Nephron progenitor cell (in vitro differentiated cells): ENCODE data around the gene MAN1B1.
"Not testable (repeated sequence)": the region's sequence is repeated elsewhere in the genome, so short reads cannot be mapped to it uniquely, and the experiment has no call there.

Source experiments
- DNase-seq: peaks from one replicate; pipeline ENCODE4 v3.0.0; 2021
- H3K27ac Mint-ChIP-seq: 2 replicates; pipeline ENCODE4 v1.8.0; 2021; ENCODE audit warnings: mild to moderate bottlenecking, moderate library complexity, mixed read lengths
- H3K27me3 Mint-ChIP-seq: 2 replicates; pipeline ENCODE4 v1.8.0; 2021; ENCODE audit warnings: mild to moderate bottlenecking, low read depth, mixed read lengths; ENCODE audit not compliant: poor library complexity
- H3K36me3 Mint-ChIP-seq: 2 replicates; pipeline ENCODE4 v1.8.0; 2021; ENCODE audit warnings: low read depth, mixed read lengths
- H3K4me1 Mint-ChIP-seq: 2 replicates; pipeline ENCODE4 v1.8.0; 2021; ENCODE audit warnings: mixed read lengths
- H3K4me3 Mint-ChIP-seq: 2 replicates; pipeline ENCODE4 v1.8.0; 2021; ENCODE audit warnings: mild to moderate bottlenecking, moderate library complexity, mixed read lengths
- H3K9me3 Mint-ChIP-seq: 2 replicates; pipeline ENCODE4 v1.8.0; 2021; ENCODE audit warnings: mild to moderate bottlenecking, moderate library complexity, mixed read lengths
- TF ChIP-seq, protein P1 (sequence below): fragments of 200-600 bp; sonication (generic); IDR thresholded peaks from 2 replicates; pipeline ENCODE4 v1.5.0; 2021; ENCODE audit warnings: antibody characterized with exemption

MAN1B1 gene

DNA sequence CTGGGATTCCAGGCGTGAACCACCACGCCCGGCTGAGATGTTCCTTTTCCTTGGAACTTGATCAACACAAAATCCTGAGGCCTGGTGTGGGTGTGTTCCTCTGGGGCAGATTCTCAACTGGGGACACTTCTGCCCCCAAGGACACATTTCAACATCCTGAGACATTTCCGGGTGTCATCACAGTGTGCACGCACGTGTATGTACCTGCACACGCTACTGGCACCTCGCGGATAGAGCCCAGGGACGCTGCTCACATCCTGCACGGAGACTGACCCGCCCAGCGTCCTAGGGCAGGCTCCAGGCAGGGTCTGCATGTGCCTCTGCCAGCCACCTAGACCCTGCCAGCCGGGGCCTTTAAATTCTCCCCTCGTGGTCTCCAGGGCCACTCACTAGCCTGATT, 24.4 kb upstream of the MAN1B1 start:
- Mint-ChIP-seq H3K36me3 (no peaks in the 10 kb centered on the region), H3K4me3 (no peak overlapping the region), H3K9me3 (no peaks in the 10 kb centered on the region), H3K27me3 (peaks cover 45% of the 10 kb centered on the region), H3K27ac (no peak overlapping the region), H3K4me1 (no peaks in the 10 kb centered on the region)
- TF ChIP-seq, protein P1, sequence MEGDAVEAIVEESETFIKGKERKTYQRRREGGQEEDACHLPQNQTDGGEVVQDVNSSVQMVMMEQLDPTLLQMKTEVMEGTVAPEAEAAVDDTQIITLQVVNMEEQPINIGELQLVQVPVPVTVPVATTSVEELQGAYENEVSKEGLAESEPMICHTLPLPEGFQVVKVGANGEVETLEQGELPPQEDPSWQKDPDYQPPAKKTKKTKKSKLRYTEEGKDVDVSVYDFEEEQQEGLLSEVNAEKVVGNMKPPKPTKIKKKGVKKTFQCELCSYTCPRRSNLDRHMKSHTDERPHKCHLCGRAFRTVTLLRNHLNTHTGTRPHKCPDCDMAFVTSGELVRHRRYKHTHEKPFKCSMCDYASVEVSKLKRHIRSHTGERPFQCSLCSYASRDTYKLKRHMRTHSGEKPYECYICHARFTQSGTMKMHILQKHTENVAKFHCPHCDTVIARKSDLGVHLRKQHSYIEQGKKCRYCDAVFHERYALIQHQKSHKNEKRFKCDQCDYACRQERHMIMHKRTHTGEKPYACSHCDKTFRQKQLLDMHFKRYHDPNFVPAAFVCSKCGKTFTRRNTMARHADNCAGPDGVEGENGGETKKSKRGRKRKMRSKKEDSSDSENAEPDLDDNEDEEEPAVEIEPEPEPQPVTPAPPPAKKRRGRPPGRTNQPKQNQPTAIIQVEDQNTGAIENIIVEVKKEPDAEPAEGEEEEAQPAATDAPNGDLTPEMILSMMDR: no peak
- no peak for DNase-seq

DNA sequence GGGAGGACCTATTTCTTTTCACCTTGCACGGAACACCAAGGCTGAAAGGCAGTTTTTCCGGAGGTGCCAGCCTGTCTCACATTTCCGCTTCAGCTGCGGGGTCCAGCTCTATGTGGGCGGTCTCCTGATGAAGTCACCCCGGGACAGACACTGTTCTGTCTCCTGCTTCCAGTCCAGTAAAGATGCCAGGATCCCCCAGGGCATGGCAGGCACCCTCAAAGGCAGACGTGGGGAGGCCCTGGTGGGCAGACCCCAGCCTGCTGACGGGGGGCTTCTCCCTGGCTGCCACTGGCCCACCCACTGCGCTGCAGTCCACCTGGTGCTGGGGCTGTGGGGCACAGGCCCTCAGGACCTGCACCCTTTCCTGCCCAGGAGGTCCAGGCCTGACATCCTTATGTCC, 24.0 kb upstream of the MAN1B1 start:
- not testable (repeated sequence) for DNase-seq, H3K27ac Mint-ChIP-seq, H3K36me3 Mint-ChIP-seq, H3K4me3 Mint-ChIP-seq, H3K9me3 Mint-ChIP-seq, H3K4me1 Mint-ChIP-seq
- H3K27me3 Mint-ChIP-seq: peaks cover 41% of the 10 kb centered on the region

GRCh38 chr9:137063311-137064026, 23.3 kb upstream of the MAN1B1 start:
- Mint-ChIP-seq H3K36me3 (no peaks in the 10 kb centered on the region), H3K4me3 (no peak overlapping the region)

DNA sequence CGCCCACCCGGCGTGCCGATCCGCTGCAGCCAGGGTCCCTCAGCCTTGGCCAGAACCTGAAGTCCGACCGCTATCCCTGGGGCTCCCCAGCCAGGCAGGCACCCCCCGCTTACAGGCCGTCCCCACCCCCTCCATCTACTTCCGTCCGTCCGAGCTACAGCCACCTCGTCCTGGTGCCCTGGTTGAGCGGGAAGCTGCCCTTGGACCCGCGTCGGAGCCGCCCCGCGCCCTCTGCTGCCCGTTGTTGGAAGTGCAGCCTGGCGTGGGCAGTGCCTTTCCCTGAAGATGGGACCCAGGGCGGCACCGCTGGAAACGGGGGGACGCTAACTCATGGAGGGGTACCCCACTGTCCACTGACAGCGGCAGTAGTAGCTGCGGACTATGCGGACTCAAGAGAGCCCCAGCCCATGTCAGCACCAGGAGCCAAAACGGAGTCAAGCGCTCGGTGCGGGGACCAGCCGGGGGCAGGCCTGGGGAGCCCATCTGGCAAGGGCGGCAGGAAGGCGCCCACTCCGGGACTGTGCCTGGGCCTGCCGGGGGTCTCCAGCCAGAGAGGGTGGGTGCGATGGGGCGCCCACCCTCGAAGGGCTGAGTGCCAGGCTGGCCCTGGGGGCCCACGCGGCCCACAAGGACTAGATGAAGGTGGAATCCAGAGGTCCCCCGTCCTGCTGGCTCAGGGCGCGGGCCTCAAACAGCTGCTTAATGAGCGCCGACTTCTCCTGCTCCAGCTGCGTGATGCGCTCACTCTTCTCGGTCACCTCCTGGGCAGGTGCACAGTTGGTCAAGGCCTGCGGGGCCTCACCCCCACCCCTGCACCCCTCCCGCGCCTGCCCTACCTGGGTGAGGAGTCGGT, 22.5 kb upstream of the MAN1B1 start:
- H3K27me3 Mint-ChIP-seq: peaks cover 37% of the 10 kb centered on the region
- H3K36me3 Mint-ChIP-seq: no peaks in the 10 kb centered on the region
- no peak overlapping the region for H3K27ac Mint-ChIP-seq
- no peak overlapping the region for H3K4me3 Mint-ChIP-seq
- DNase-seq: peak; percentile 86
- H3K4me1 Mint-ChIP-seq: peaks cover 4% of the 10 kb centered on the region
- TF ChIP-seq, protein P1: peak; percentile 96
- H3K9me3 Mint-ChIP-seq: no peaks in the 10 kb centered on the region

More at GRCh38 chr9:137063311-137064026, 23.3 kb upstream of the MAN1B1 start:
- TF ChIP-seq, protein P1: no peak
- H3K9me3 Mint-ChIP-seq: no peaks in the 10 kb centered on the region
- H3K27ac Mint-ChIP-seq: no peak overlapping the region
- peaks cover 4% of the 10 kb centered on the region for H3K4me1 Mint-ChIP-seq
- peaks cover 41% of the 10 kb centered on the region for H3K27me3 Mint-ChIP-seq
- no peak for DNase-seq

DNA sequence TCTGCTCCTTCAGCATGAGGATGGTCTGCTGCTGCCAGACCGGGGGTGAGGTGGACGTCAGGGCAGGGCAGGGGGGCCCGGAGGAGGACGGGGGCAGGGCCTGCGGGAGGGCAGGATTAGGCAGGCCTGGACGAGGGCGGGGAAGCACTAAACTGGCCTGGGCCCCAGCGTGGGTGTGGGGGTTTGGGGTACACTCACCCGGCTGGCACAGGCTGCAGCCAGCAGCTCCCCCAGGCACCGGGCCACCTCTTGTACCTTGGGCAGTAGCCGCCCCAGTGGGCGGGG, 22.0 kb upstream of the MAN1B1 start:
- DNase-seq: no peak
- H3K36me3 Mint-ChIP-seq: no peaks in the 10 kb centered on the region
- H3K9me3 Mint-ChIP-seq: no peaks in the 10 kb centered on the region
- H3K27me3 Mint-ChIP-seq: peaks cover 34% of the 10 kb centered on the region
- H3K4me1 Mint-ChIP-seq: peaks cover 4% of the 10 kb centered on the region
- TF ChIP-seq, protein P1: no peak
- no peak overlapping the region for H3K27ac Mint-ChIP-seq
- no peak overlapping the region for H3K4me3 Mint-ChIP-seq

DNA sequence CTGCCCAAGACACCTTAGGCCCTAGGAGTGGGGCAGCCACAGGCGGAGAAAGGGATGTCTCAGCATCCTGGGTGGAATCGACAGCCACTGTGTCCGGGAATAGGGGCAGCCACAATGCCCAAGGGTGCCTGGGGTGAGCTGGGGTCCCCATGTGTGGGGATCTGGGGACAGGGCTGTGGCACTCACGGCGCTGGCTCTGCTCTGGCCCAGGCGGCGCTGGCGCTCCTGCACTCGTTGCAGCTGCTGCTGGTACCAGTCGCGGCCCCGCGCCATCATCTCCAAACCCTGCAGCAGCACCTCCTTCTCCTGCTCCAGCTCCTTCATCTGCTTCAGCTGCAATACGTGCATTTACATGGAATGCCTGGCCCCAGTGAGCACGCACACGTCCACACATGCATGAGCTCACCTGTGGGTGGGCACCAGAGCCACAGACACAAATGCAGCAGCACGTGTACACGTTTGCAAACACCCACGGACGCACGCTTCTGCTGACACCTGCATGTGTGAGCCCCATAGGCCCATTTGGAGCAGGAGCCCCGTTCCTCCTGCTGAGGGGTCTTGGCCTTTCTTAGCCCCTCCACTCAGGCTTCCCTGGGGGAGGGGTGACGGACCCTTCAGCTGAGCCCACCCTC, 21.3 kb upstream of the MAN1B1 start:
- no peaks in the 10 kb centered on the region for H3K36me3 Mint-ChIP-seq
- H3K27ac Mint-ChIP-seq: no peak overlapping the region
- no peak overlapping the region for H3K4me3 Mint-ChIP-seq
- TF ChIP-seq, protein P1: no peak
- peak; percentile 5 for DNase-seq
- no peaks in the 10 kb centered on the region for H3K9me3 Mint-ChIP-seq
- H3K4me1 Mint-ChIP-seq: peaks cover 4% of the 10 kb centered on the region
- H3K27me3 Mint-ChIP-seq: peaks cover 30% of the 10 kb centered on the region
